Measurements from ENCODE around the gene MCU. TPM values are rescaled to one million over a fixed set of nuclear protein-coding genes. Genes with fewer than 3 reads are reported as not detected.

The MCU gene
- total RNA-seq, 1 donor from 2014 or later: 44.7 TPM

GRCh38 chr10:72785409-72785808 is 93.5 kb downstream of the MCU start:
- no peak overlapping the region for H3K4me3 ChIP-seq
- TF ChIP-seq POLR2A (IDR thresholded peaks at IDR 0.05) (no peak), POLR2AphosphoS5 (IDR thresholded peaks at IDR 0.05; ENCODE audit: insufficient read depth in 1 of 2, low read depth in 1 of 2) (no peak), CTCF (IDR thresholded peaks at IDR 0.05) (no peak)
- intact Hi-C loops (cut with DNase I): no loop called here
- no peaks in the 10 kb centered on the region for H3K9me3 ChIP-seq
- H3K27ac ChIP-seq: no peak overlapping the region
- DNase-seq (ENCODE audit: extremely low spot score in 2 of 2): no peak
- peaks cover 34% of the 10 kb centered on the region for H3K4me1 ChIP-seq
- H3K36me3 ChIP-seq: no peaks in the 10 kb centered on the region
- no peaks in the 10 kb centered on the region for H3K27me3 ChIP-seq

GRCh38 chr10:72790216-72790990 is 98.5 kb downstream of the MCU start:
- Histone ChIP-seq H3K27me3 (no peaks in the 10 kb centered on the region), H3K4me3 (no peak overlapping the region), H3K9me3 (no peaks in the 10 kb centered on the region), H3K27ac (no peak overlapping the region), H3K4me1 (peaks cover 5% of the 10 kb centered on the region), H3K36me3 (no peaks in the 10 kb centered on the region)
- intact Hi-C loops (cut with DNase I): no loop called here
- no peak for DNase-seq (ENCODE audit: extremely low spot score in 2 of 2)
- no peak for TF ChIP-seq POLR2AphosphoS5 (IDR thresholded peaks at IDR 0.05; ENCODE audit: insufficient read depth in 1 of 2, low read depth in 1 of 2)
- TF ChIP-seq CTCF (IDR thresholded peaks at IDR 0.05): no peak
- no peak for TF ChIP-seq POLR2A (IDR thresholded peaks at IDR 0.05)

- Histone ChIP-seq H3K4me1 (no peaks in the 10 kb centered on the region), H3K27ac (no peak overlapping the region), H3K27me3 (no peaks in the 10 kb centered on the region), H3K4me3 (no peak overlapping the region), H3K9me3 (no peaks in the 10 kb centered on the region), H3K36me3 (no peaks in the 10 kb centered on the region)
- no peak for DNase-seq (ENCODE audit: extremely low spot score in 2 of 2)
- peak in 1 of 2 donors; percentile 30 for TF ChIP-seq POLR2AphosphoS5 (IDR thresholded peaks at IDR 0.05; ENCODE audit: insufficient read depth in 1 of 2, low read depth in 1 of 2)
- no peak for TF ChIP-seq POLR2A (IDR thresholded peaks at IDR 0.05)
- TF ChIP-seq CTCF (IDR thresholded peaks at IDR 0.05): no peak
- intact Hi-C loops (cut with DNase I): no loop called here
Observed at GRCh38 chr10:72792288-72792687, 100.3 kb downstream of the MCU start.

GRCh38 chr10:72793752-72794151 is 101.8 kb downstream of the MCU start:
- H3K4me3 ChIP-seq: no peak overlapping the region
- H3K27me3 ChIP-seq: no peaks in the 10 kb centered on the region
- H3K4me1 ChIP-seq: no peaks in the 10 kb centered on the region
- no peak overlapping the region for H3K27ac ChIP-seq
- TF ChIP-seq POLR2A (IDR thresholded peaks at IDR 0.05) (no peak), CTCF (IDR thresholded peaks at IDR 0.05) (no peak)
- no peak for DNase-seq (ENCODE audit: extremely low spot score in 2 of 2)
- no peaks in the 10 kb centered on the region for H3K36me3 ChIP-seq
- no peaks in the 10 kb centered on the region for H3K9me3 ChIP-seq
- intact Hi-C loops (cut with DNase I): no loop called here

GRCh38 chr10:72794260-72794659 is 102.3 kb downstream of the MCU start:
- Histone ChIP-seq H3K27ac (no peak overlapping the region), H3K36me3 (no peaks in the 10 kb centered on the region), H3K4me1 (no peaks in the 10 kb centered on the region), H3K9me3 (no peaks in the 10 kb centered on the region), H3K4me3 (no peak overlapping the region), H3K27me3 (no peaks in the 10 kb centered on the region)
- DNase-seq (ENCODE audit: extremely low spot score in 2 of 2): no peak
- intact Hi-C loops (cut with DNase I): no loop called here
- TF ChIP-seq POLR2A (IDR thresholded peaks at IDR 0.05): no peak
- no peak for TF ChIP-seq CTCF (IDR thresholded peaks at IDR 0.05)
- TF ChIP-seq POLR2AphosphoS5 (IDR thresholded peaks at IDR 0.05; ENCODE audit: insufficient read depth in 1 of 2, low read depth in 1 of 2): no peak
